Smooth muscle cell of the brain vasculature (primary cell): ENCODE results near the gene ANKRD31.
"Not testable (repeated sequence)": the region's sequence is repeated elsewhere in the genome, so short reads cannot be mapped to it uniquely, and the experiment has no call there.

ENCODE experiments used
- DNase-seq: peaks from one replicate; pipeline ENCODE4 v3.0.0-alpha.2; 2012; ENCODE audit warnings: low read depth, low spot score

Gene ANKRD31

DNA sequence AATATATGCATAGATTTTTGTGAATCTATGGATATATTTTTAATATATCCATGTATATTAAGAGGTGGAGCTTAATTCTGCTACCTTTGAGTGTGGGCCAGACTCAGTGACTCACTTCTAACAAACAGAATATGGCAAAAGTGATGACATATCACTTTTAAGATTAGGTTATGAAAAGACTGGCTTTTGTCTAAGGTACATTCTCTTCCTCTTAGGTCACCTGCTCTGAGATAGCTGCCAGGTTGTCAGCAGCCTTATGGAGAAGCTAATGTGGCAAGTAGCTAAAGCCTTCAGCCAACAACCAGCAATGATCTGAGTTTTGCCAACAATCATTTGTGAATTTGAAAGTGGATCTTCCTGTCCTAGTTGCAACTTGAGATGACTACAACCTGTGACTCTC, 83.8 kb downstream of the ANKRD31 start:
- DNase-seq, result no peak

DNA sequence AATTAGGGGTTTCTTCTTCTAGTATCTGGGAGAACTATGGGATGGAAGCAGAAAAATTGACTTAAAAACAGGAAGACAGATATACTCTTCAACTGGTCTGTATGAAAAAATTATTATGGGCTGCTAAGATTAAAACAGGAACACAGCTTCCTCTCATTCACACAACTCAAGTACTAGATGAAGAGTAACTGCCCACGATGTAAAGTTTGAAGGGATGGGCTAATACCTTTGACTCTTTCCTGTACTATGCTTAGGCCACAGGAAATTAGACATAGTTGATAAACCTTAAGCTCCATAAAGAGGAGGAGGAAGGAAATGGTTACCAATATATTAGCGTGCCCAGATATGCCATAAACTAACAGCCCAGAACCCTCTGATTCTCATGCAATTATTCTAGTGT, 88.6 kb downstream of the ANKRD31 start:
- DNase-seq, result no peak

DNA sequence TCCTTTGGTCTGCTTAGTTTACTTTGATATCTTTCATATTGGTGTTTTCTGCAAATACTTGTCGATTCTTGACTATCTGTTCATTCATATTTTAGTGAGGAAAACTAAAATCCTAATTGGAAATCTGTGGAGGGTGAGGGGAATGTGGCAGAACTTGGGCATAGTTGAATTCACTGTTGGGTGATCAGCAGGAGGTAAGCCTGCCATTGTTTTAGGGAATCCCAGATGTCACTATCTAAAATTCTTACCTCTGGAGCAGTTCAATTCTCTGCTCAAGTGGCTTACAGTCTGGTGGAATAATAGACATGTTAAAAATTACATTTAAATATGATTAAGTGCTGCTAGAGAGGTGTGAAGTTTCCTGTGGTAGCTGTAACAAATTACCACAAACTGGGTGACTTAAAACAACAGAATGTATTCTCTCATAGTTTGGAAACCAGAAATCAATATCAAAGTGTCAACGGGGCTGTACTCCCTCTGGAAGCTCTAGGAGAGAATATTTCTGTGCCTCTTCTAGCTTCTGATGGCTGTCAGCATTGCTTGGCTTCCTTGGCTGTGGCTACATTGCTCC, 94.0 kb downstream of the ANKRD31 start:
- DNase-seq, result no peak

DNA sequence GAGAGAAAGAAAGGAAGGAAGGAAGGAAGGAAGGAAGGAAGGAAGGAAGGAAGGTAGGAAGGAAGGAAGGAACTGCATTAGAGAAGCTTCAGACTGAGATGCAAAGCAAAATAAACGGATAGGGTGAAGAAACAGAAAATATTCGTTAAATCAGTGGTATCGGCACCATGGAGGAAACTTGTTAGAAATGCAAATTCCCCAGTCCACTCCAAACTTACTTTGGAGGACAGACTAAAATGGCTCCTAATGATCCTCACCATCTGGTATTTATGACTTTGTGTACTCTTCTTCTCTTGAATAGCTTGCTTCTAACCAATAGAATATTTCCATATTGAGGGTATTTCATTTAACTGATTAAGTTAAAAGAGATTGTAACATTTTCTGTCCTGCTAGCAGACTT, 96.4 kb downstream of the ANKRD31 start:
- no peak for DNase-seq

DNA sequence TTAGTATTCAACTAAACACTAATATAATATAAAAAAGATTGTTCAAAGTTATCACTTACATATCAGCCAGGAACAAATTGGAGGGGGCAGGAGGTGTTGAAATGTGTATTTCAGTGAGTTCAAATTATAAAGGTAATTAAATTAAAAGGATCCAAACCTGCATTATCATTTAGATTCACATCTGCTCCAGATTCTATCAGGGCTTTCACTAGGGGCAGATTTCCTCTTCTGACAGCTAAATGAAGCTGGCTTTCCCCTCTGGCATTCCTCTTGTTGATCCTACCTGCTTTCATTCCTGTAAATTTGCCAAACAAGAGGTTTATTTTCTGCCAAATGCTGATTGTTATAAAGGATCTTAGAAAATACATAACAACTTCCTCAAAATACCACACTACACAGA, 98.0 kb downstream of the ANKRD31 start:
- no peak for DNase-seq

DNA sequence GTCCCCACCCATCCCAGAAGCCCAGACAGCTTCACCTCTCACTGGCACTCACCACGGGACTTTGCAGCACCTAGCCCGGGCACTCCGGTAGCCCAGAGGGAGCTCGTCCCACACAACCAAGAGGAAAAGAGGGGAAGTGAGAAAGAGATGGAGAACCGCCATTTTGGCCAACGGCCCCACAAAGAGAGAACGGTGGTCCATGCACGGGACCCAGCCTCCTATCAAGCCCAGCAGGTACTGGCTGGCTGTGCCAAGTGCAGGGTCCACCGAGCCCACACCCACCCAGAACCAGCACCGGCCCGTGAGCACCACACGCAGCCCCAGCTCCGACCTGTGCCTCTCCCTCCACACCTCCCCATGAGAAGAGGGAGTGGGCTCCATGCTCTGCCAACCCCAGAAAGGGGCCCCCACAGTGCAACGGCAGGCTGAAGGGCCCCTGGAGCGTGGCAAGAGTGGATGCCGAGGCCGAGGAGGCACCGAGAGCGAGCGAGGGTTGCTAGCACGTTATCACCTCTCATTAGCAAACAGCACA, 105.8 kb downstream of the ANKRD31 start:
- DNase-seq, result no peak

DNA sequence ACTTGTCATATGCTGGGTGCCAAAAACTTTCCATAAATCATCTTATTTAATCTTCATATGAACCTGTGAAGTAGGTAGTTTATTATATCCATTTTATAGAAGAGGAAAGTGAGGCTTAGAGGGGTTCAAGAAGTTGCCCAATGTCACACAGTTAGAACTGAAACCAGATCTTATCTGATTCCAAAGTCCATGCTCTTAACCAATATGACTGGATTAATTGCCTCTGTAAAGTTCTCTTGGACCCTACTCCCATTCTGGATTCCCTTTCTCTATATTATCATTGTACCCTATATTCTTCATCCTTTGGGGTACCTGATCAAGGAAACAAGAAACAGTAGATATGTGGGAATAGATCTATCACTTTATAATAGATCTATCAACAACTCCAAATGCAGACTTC, 119.8 kb downstream of the ANKRD31 start:
- no peak for DNase-seq

DNA sequence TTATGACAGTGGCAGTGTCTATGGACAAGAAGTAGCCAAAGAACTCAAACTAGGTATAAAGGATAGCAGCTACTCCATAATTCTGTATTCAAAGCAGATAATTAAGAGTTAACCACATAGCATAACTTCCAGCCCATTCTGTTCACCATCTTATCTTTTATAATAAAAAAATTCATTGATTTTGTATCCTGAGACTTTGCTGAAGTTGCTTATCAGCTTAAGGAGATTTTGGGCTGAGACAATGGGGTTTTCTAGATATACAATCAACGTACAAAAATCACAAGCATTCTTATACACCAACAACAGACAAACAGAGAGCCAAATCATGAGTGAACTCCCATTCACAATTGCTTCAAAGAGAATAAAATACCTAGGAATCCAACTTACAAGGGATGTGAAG, 122.4 kb downstream of the ANKRD31 start:
- DNase-seq, result not testable (repeated sequence)

DNA sequence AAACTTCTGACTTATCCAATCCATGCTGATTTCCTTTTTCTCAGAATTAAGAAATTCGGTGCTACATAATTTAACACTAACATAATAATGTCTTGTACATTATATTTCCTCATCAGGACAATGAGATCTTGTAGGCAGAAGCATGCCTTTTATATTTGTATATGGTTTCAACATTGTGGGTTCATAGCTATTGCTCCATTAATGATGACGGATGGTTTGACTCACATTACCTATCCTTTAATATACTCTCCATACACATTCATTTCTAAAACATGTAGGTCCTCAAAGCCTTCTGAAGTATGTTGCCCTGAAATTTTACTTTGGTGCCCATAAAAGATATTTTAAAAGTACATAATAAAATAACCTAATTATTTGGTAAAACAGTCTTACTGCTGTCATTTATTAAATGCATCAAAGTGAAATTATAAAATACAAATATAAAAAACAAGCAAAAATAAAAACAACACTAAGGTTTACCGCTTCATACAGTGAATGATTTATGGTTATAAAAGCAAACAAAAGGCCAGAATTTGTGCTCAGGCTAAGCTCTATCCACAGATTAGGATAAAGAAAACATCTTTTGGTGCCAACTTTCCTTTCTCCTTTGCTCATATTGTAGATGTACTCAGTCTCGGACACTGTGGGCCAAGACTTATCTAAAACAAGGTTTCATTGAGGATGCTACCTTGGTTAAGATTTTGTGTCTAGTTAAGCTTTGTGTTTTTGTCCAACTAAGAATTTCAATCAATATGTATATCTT, 123.1 kb downstream of the ANKRD31 start:
- no peak for DNase-seq

DNA sequence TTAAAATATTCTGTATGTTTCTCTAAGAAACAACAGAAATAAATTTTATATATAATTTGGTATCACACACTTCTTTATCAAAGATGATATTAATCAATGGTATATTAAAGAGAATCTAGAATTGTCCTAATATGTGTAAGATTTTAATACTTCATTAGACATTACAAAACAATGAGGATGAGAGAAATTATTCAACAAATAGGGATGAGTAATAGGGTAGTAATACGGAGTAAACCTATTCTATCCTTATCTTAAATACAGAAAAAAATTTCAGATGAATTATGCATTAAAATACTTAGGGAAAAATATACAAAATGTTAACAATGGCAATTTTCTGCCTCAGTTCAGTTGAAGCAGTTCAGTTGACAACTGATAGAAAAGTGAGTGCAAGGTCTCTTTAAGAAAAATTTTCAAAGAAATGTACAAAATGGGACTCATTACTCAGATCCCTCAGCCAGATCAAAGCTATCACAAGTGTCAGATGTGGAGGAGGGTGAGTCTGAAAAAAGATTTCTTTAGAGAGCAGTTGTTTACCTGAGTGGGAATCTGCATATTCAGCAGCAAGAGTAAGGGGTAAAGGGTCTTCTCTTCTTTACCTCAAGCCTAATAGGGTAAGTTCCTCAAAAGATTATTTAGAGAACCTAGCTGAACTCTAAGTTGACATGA, 127.6 kb downstream of the ANKRD31 start:
- DNase-seq, result no peak

DNA sequence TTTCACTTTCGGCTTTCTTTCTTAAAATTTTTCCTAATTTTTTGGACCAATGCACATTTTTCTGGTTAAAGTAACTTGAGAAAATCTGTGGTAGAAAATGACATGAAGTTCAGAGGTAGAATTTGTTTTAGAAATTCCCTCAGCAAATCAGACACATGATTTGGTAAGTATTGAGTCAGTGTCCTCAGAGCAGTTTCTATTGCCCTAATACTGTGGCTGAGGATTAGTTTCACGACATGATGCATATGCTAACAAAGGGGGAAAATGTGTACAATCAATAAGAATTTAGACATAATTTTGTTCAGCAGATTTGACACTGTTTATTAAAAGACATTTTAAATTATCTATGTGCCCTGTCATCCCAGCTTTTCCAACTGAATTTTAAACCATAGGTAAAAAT, 128.2 kb downstream of the ANKRD31 start:
- DNase-seq, result no peak

DNA sequence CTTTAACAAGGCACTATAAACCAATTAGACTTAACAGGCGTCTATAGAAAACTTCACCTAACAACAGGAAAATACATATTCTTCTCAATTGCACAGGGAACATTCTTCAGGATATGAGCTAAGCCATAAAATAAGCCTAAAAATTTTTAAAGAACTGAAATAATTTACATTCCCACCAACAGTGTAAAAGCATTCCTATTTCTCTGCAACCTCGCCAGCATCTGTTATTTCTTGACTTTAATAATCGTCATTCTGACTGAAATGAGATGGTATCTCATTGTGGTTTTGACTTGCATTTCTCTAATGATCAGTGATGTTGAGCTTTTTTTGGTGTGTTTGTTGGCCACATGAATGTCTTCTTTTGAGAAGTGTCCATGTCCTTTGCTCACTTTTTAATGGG, 140.7 kb downstream of the ANKRD31 start:
- DNase-seq, result not testable (repeated sequence)

DNA sequence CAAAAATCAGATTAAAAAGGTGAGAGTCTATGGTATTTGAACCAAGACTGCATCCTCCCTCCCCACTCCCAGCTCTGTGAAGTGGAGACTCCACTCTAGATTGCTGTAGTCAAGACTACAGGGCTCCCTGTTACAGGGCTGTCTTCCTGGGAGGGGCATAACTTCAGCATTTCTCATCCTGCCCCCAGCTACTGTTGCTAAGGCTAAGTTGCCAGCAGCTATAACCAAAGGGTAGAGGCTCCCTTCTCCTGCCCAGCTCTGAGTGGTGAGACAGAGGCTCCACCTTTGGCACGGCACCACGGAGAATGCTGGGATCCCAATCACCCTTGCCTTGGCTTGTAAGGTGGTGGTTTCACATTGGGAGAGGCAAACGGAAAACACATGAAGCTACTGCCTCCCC, 145.1 kb downstream of the ANKRD31 start:
- DNase-seq, result no peak

DNA sequence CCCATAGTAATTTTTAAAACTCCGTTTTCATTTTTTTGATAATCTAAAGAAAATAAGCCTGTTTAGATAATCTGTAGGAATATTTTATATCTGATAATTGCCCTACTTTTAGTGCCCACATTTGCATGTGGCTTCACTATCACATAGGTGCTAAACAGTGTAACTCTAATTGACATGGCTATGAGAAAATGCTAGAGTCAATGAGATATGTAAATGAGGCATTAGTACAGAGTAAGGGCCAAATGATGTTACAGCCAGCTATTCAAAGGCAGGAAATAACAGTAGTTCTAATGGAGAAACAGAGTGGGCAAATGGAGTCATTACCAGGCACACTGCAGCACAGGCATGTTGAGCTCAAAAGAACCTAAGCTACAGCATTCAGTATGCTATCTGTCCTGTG, 147.0 kb downstream of the ANKRD31 start:
- DNase-seq, result no peak

DNA sequence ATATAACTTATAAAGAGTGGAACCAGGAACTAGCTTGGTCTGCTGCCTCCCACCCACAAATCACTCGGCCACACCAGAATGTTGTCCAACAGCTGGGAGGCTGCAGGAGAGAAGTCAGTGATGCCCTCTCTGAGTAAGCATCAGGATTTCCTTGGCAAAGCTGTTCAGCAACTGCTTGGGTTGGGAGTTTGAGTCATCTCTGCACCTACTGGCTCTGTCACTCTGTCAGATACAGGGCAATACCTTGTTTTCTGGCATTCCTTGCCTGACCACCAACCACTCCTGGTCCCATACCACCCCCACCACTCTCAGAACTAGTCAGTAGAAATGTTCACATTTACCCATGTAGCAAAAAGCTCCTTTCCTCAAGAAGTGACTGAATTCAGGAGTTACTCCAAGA, 147.5 kb downstream of the ANKRD31 start:
- DNase-seq, result no peak

DNA sequence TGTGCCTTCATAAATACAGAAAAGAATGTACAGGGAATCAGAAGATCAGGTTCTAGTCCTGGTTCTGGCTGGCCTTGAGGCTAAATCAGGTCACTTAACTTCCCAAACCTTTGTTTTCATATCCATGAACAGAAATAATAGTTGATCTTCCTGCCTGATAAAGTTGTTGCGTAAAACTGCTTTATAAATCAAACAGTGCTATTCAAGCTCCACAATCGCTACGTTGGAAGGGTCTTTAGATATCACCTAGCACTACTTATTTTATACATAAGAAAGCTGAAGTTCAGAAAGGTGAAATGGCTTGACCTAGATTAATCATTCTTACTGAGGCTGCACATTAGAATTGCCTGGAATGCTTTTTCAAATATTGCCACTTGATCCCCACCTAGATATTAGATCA, 148.0 kb downstream of the ANKRD31 start:
- no peak for DNase-seq

DNA sequence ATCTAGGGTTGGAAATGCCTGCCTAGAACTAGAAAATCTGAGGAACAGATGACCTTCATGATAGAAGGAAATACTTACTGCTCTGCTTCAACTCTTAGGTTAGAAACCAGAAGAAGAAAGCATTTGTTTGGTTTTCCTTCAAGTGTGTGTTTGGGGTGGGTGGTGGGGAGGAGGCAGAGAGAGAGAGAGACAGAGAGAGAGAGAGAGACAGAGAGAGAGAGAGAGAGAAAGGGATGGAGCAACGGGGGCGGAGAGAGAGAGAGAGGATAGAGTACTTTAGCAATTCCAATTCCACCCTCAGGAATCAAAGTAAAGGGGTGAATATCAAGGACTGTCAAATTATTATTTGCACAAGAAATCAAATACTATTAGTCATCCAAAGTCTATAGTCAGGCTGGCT, 155.2 kb downstream of the ANKRD31 start:
- DNase-seq, result no peak

DNA sequence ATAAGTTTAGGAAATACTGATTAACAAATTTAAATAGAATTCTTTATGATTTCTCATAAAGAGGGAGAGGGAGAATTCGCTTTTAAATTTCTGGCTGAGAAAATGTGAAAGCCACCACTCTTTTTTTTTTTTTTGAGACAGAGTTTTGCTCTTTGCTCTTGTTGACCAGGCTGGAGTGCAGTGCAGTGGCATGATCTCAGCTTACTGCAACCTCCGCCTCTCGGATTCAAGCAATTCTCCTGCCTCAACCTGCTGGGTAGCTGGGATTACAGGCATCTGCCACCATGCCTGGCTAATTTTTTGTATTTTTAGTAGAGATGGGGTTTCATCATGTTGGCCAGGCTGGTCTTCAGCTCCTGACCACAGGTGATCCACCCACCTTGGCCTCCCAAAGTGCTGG, 157.3 kb downstream of the ANKRD31 start:
- DNase-seq, result not testable (repeated sequence)

DNA sequence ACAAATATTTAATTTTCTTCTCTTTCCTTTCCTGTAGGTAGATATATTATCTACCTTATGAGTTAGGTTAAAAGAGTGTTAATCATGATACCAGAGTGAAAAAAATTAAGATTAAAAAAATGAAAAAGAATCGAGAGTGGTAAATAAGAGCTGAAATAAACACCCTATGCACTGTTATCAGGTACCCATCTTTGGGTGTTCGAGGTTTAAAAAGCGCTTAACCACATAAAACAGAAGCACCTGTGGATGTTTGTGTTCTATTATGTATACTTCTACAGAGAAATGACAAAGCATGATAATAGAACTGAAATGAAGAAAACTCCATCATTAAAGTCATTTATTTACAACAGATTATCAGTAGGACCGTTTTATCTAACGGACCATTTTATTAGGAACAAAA, 158.7 kb downstream of the ANKRD31 start:
- no peak for DNase-seq

DNA sequence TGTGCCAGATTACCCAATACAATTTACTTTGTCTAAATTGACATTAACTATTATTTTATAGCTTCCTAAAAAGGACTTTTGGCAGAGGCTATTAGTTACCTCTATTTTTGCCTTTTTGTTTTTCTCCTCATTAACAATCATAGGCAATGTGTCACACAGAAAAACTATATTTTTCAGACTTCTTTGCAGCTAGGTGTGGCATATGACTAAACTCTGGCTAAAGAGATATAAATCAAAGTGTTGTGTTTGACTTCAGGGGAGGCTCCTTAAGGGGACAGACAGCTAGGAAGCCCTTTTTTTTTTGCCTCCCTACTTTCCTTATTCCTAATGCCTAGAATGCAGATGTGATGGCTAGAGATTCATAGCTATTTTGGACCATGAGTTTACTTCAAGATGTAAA, 164.6 kb downstream of the ANKRD31 start:
- DNase-seq, result no peak

DNA sequence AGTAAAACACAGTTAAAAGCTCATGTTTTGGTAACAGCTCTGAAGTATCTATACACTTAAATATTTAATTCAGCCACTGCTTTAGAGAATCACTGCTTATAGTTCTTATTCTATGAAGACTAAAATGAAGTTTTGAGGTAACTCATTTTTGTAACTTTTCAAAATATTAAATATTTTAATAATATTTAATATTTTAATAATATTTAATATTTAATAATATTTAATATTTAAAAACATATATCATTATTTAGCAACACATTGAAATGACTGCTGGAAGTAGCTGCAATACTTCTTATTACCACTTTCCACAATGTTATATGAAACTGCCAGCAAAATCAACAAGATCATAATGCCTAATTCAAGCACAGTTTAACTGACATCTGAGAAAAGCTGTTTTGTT, 165.6 kb downstream of the ANKRD31 start:
- DNase-seq, result no peak

DNA sequence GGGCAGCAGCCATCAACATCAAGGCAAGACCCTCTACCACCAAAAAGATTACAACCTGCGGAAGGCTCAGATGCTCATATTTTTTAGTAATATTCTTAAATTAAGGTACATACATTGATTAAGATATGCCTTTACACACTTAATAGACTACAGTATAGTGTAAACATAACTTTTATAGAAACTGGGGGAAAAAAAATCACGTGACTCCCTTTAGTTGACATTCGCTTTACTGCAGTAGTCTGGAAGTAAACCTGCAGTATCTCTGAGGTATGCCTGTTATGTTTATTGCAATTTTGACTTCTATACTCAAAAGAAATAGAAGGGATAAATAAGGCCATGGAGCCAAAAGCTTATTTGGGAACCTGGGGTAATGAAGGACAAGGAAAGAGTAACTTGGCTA, 169.2 kb downstream of the ANKRD31 start:
- DNase-seq, result no peak
